Natural killer cell (primary cell): Measurements from ENCODE around the gene RNF2. TPM values are rescaled to one million over a fixed set of nuclear protein-coding genes. Genes with fewer than 3 reads are reported as not detected.
"Not testable (repeated sequence)": the region's sequence is repeated elsewhere in the genome, so short reads cannot be mapped to it uniquely, and the experiment has no call there.

Source experiments
- ATAC-seq, 3 donors: fragments of 150-1000 bp in 2 of 3; fragments of 200-7000 bp in 1 of 3; cut with Tn5 transposase; 1 replicate in 1 of 3; 2 replicates in 2 of 3; pipeline ENCODE4 v1.10.0; 2021; ENCODE audit warnings: mild to moderate bottlenecking in 2 of 3, moderate library complexity in 2 of 3
- DNase-seq, 2 donors: peaks; one replicate each; pipeline versions ENCODE4 v3.0.0 to v3.0.0-alpha.2; 2013 to 2021; ENCODE audit warnings: mixed read lengths in 1 of 2
- H3K27ac ChIP-seq: one replicate; pipeline ENCODE4 v1.5.1; 2013; ENCODE audit warnings: mild to moderate bottlenecking, low read length
- H3K27me3 ChIP-seq: one replicate; pipeline ENCODE4 v1.6.1; 2013; ENCODE audit warnings: low read length; ENCODE audit not compliant: control insufficient read depth, insufficient read depth
- H3K36me3 ChIP-seq: one replicate; pipeline ENCODE4 v1.6.1; 2013; ENCODE audit warnings: low read length; ENCODE audit not compliant: control insufficient read depth, insufficient read depth
- H3K4me1 ChIP-seq: one replicate; pipeline ENCODE4 v1.6.1; 2013; ENCODE audit warnings: low read length; ENCODE audit not compliant: control insufficient read depth, insufficient read depth
- H3K4me3 ChIP-seq: one replicate; pipeline ENCODE4 v1.5.1; 2013; ENCODE audit warnings: low read length
- H3K9me3 ChIP-seq: one replicate; pipeline ENCODE4 v1.6.1; 2013; ENCODE audit warnings: low read length; ENCODE audit not compliant: control insufficient read depth, insufficient read depth
- H3K27ac Mint-ChIP-seq, 2 donors: one replicate each; pipeline ENCODE4 v1.8.0; 2022; ENCODE audit warnings: mild to moderate bottlenecking in 2 of 2, mixed read lengths in 2 of 2, moderate library complexity in 1 of 2
- H3K27me3 Mint-ChIP-seq, 2 donors: one replicate each; pipeline ENCODE4 v1.8.0; 2022; ENCODE audit warnings: low read depth in 2 of 2, mixed read lengths in 2 of 2
- H3K36me3 Mint-ChIP-seq: one replicate; pipeline ENCODE4 v1.8.0; 2022; ENCODE audit warnings: mixed read lengths
- H3K4me1 Mint-ChIP-seq, 2 donors: one replicate each; pipeline ENCODE4 v1.8.0; 2022; ENCODE audit warnings: mixed read lengths in 2 of 2
- H3K4me3 Mint-ChIP-seq: one replicate; pipeline ENCODE4 v1.8.0; 2022; ENCODE audit warnings: mild to moderate bottlenecking, moderate library complexity, mixed read lengths
- H3K9me3 Mint-ChIP-seq, 2 donors: one replicate each; pipeline ENCODE4 v1.8.0; 2022; ENCODE audit warnings: mixed read lengths in 2 of 2
- WGBS: methylation state at CpG from one replicate; pipeline ENCODE4 v1.1.7; 2013; ENCODE audit warnings: missing lambda C conversion rate; ENCODE audit not compliant: insufficient coverage; 5-methylcytosine and 5-hydroxymethylcytosine counted together
- intact Hi-C: fragments of 100-400 bp; cut with micrococcal nuclease; formaldehyde crosslinking; loops from one replicate; pipeline ENCODE4 v1.14.2; 2022
- total RNA-seq, 4 donors: library from RNA; stranded (reverse); fragments of 120-200 nt in 1 of 4; gene quantifications; one replicate each; pipeline versions ENCODE4 v1.2.3 to v1.2.4, GENCODE V29; 2013 to 2022
- TF ChIP-seq, protein P1 (sequence below): fragments of 200-600 bp; IDR thresholded peaks from one replicate; pipeline ENCODE4 v1.8.0; 2022; ENCODE audit warnings: antibody characterized with exemption

Gene RNF2
- 10 to 100 TPM; 14.0 to 21.9 (median 19.5) TPM for total RNA-seq
- 35.0 TPM for total RNA-seq (2013)

DNA sequence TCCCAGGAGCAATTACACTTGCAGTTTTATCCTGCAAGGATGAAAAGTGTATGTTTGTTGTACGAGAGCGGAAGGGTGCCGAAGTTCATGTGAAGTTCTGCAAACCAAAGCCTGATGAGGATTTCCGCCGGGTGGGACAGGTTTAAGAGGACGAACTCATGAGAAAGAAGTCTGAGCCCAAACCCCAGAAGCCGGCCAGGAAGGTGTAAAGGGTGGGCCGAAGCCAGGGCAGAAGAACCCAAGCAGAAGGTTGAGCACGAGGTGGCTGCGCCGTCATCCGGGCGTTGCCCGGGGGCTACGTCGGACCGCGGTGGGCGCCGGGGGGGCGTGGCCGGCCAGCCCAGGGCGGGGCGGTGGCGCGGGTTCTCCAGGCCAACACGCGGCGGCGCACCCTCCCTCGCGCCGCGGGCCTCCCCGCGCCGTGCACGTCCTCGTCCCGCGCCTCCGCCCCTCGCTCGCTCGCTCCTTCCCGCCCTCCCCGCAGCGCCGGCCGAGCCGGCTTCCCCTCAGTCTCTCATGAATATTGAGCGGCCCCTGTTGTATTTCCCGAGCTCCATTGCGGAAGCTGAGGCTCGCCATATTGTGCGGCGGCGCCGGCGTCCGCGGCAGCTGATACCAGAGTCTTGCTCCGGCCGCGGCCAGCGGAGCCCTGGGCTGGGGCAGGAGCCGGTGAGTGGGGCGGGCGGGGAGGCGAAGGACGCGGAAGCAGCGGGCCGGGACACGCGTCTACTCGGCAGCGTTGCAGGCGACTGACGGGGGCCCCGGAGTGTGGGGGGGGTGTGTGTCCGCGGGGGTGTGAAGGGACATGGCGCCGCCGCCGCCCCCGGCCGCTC lies at the start of gene RNF2:
TSS of gene RNF2 (plus strand) at position 578 of the 833 bp plus-strand sequence. CDS start 41,996 bp downstream, outside the sequence.
- DNase-seq: peak; percentile 75 to 92
- peak within 1 kb of the TSS; percentile 89 for H3K4me3 ChIP-seq
- H3K27me3 ChIP-seq: no peaks in the 10 kb centered on the region
- intact Hi-C loops: loop anchor here (1.0 to 10.0 kb wide), 2 partner anchors 112 to 380 kb away; partner anchors contain the start of gene SWT1
- under 1% methylated on average over 89 of the region's 89 CpGs for WGBS
- H3K36me3 ChIP-seq: no peaks in the 10 kb centered on the region
- no peaks in the 10 kb centered on the region for H3K9me3 Mint-ChIP-seq
- peaks cover 3% of the 10 kb centered on the region for H3K4me1 ChIP-seq
- H3K27ac Mint-ChIP-seq: peak within 1 kb of the TSS; percentile 80 to 93
- peak; percentile 87 to 95 (median 87) for ATAC-seq
- no peaks in the 10 kb centered on the region for H3K27me3 Mint-ChIP-seq
- H3K36me3 Mint-ChIP-seq: no peaks in the 10 kb centered on the region
- no peaks in the 10 kb centered on the region for H3K9me3 ChIP-seq
- peak within 1 kb of the TSS; percentile 74 for H3K27ac ChIP-seq
- H3K4me3 Mint-ChIP-seq: peak within 1 kb of the TSS; percentile 94
- peaks cover 38 to 48% of the 10 kb centered on the region in 2 donors for H3K4me1 Mint-ChIP-seq
- TF ChIP-seq, protein P1, sequence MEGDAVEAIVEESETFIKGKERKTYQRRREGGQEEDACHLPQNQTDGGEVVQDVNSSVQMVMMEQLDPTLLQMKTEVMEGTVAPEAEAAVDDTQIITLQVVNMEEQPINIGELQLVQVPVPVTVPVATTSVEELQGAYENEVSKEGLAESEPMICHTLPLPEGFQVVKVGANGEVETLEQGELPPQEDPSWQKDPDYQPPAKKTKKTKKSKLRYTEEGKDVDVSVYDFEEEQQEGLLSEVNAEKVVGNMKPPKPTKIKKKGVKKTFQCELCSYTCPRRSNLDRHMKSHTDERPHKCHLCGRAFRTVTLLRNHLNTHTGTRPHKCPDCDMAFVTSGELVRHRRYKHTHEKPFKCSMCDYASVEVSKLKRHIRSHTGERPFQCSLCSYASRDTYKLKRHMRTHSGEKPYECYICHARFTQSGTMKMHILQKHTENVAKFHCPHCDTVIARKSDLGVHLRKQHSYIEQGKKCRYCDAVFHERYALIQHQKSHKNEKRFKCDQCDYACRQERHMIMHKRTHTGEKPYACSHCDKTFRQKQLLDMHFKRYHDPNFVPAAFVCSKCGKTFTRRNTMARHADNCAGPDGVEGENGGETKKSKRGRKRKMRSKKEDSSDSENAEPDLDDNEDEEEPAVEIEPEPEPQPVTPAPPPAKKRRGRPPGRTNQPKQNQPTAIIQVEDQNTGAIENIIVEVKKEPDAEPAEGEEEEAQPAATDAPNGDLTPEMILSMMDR: no peak

DNA sequence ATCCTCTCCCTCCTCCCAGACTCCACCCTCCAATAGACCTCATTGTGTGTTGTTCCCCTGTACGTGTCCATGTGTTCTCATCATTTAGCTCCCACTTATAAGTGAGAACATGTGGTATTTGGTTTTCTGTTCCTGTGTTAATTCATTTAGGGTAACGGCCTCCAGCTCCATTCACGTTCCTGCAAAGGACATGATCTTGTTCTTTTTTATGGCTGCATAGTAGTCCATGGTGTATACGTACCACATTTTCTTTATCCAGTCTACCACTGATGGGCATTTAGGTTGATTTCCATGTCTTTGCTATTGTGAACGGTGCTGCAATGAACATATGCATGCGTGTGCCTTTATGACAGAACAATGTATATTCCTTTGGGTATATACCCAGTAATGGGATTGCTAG lies 45.4 kb upstream of the RNF2 start:
- DNase-seq, intact Hi-C loops, H3K4me1 Mint-ChIP-seq: not testable (repeated sequence)

GRCh38 chr1:185001312-185001880 lies 44.0 kb upstream of the RNF2 start:
- H3K4me3 Mint-ChIP-seq, H3K36me3 Mint-ChIP-seq, H3K36me3 ChIP-seq, H3K9me3 Mint-ChIP-seq, H3K4me3 ChIP-seq, H3K27me3 ChIP-seq, DNase-seq, H3K4me1 ChIP-seq, H3K9me3 ChIP-seq, H3K27ac ChIP-seq, intact Hi-C loops, H3K27ac Mint-ChIP-seq, ATAC-seq, H3K4me1 Mint-ChIP-seq: not testable (repeated sequence)
- WGBS: 95% methylated on average over 14 of the region's 26 CpGs
- H3K27me3 Mint-ChIP-seq: peaks cover 17 to 29% of the 10 kb centered on the region in 2 donors

More for the DNA sequence above, 45.4 kb upstream of the RNF2 start:
- not testable (repeated sequence) for H3K36me3 Mint-ChIP-seq, H3K27ac Mint-ChIP-seq, H3K9me3 Mint-ChIP-seq, H3K4me3 Mint-ChIP-seq, H3K36me3 ChIP-seq, H3K9me3 ChIP-seq, H3K4me3 ChIP-seq, ATAC-seq, H3K27me3 ChIP-seq, H3K27ac ChIP-seq, H3K4me1 ChIP-seq
- 92% methylated on average over 6 of the region's 6 CpGs for WGBS
- H3K27me3 Mint-ChIP-seq: peaks cover 22 to 37% of the 10 kb centered on the region in 2 donors

- H3K4me3 Mint-ChIP-seq: no peak overlapping the region
- Histone ChIP-seq H3K27me3 (no peaks in the 10 kb centered on the region), H3K9me3 (no peaks in the 10 kb centered on the region), H3K27ac (no peak overlapping the region), H3K4me3 (no peak overlapping the region), H3K36me3 (no peaks in the 10 kb centered on the region), H3K4me1 (no peaks in the 10 kb centered on the region)
- H3K9me3 Mint-ChIP-seq: no peaks in the 10 kb centered on the region
- ATAC-seq (no peak), DNase-seq (no peak)
- TF ChIP-seq, protein P1: no peak
- peaks cover 0 to 6% of the 10 kb centered on the region in 2 donors for H3K27me3 Mint-ChIP-seq
- H3K27ac Mint-ChIP-seq: no peak overlapping the region
- H3K36me3 Mint-ChIP-seq: no peaks in the 10 kb centered on the region
- H3K4me1 Mint-ChIP-seq: no peaks in the 10 kb centered on the region
- intact Hi-C loops: no loop called here
Observed at GRCh38 chr1:185008838-185009237, 36.5 kb upstream of the RNF2 start.
